Caco-2 (cell line): ENCODE results near the gene TSC22D3. TPM values are rescaled to one million over a fixed set of nuclear protein-coding genes. Genes with fewer than 3 reads are reported as not detected.

Experiments used
- BruUV-seq: library from RNA; stranded (reverse); fragments of 400-500 nt; replicated peaks from 2 replicates; lab custom pipeline; 2021; lab: Mats Ljungman, UMichigan
- CTCF ChIA-PET: fragments of 300-600 bp; sonication (Branson Sonifier 250); formaldehyde crosslinking; loops from one replicate; lab custom pipeline; 2022; ENCODE audit warnings: antibody characterized with exemption; lab: Charles Lee
- POLR2A ChIA-PET: fragments of 300-600 bp; sonication (Branson Sonifier 250); formaldehyde crosslinking; loops from one replicate; lab custom pipeline; 2022; ENCODE audit warnings: antibody characterized with exemption; lab: Charles Lee
- DNase-seq, 2 experiments: peaks; one replicate each; pipeline versions ENCODE4 v3.0.0 to v3.0.0-alpha.2; 2020 to 2022
- H3K27me3 ChIP-seq: replicated peaks from 2 replicates; pipeline ENCODE4 v1.6.0; 2011; ENCODE audit warnings: low read length; ENCODE audit not compliant: control insufficient read depth, insufficient read depth
- H3K36me3 ChIP-seq: 2 replicates; pipeline ENCODE4 v1.5.1; 2011; ENCODE audit warnings: low read length; ENCODE audit not compliant: control insufficient read depth, insufficient read depth
- H3K4me1 ChIP-seq: fragments of 250-450 bp; sonication (Bioruptor Pico); 2 replicates; pipeline ENCODE4 v1.5.1; 2020; ENCODE audit warnings: mild to moderate bottlenecking
- H3K4me3 ChIP-seq: 2 replicates; pipeline ENCODE4 v1.5.1; 2011; ENCODE audit warnings: low read depth, mild to moderate bottlenecking, control low read depth, low read length
- H3K9me3 ChIP-seq: fragments of 250-450 bp; sonication (Bioruptor Pico); 2 replicates; pipeline ENCODE4 v1.5.1; 2020; ENCODE audit warnings: mild to moderate bottlenecking, moderate library complexity
- H3K27ac Mint-ChIP-seq: one replicate; pipeline ENCODE4 v1.8.0; 2022; ENCODE audit warnings: mixed read lengths; ENCODE audit not compliant: unreplicated experiment
- H3K27me3 Mint-ChIP-seq: one replicate; pipeline ENCODE4 v1.8.0; 2022; ENCODE audit warnings: mixed read lengths; ENCODE audit not compliant: insufficient read depth, unreplicated experiment
- H3K36me3 Mint-ChIP-seq: one replicate; pipeline ENCODE4 v1.8.0; 2022; ENCODE audit warnings: mild to moderate bottlenecking, mixed read lengths; ENCODE audit not compliant: insufficient read depth, unreplicated experiment
- H3K4me1 Mint-ChIP-seq: one replicate; pipeline ENCODE4 v1.8.0; 2022; ENCODE audit warnings: low read depth, mixed read lengths; ENCODE audit not compliant: unreplicated experiment
- H3K4me3 Mint-ChIP-seq: one replicate; pipeline ENCODE4 v1.8.0; 2022; ENCODE audit warnings: mild to moderate bottlenecking, moderate library complexity, mixed read lengths; ENCODE audit not compliant: unreplicated experiment
- H3K9me3 Mint-ChIP-seq: one replicate; pipeline ENCODE4 v1.8.0; 2022; ENCODE audit warnings: mixed read lengths; ENCODE audit not compliant: unreplicated experiment
- intact Hi-C: fragments of 100-400 bp; cut with micrococcal nuclease; formaldehyde crosslinking; loops from one replicate; pipeline ENCODE4 v1.10.0; 2022; ENCODE audit not compliant: unreplicated experiment
- total RNA-seq: library from RNA; stranded (reverse); gene quantifications from 2 replicates; pipeline ENCODE4 v1.2.3, GENCODE V29; 2022
- TF ChIP-seq, protein P1 (sequence below), 2 experiments: fragments of 200-600 bp in 1 of 2; IDR thresholded peaks; 1 replicate in 1 of 2; 2 replicates in 1 of 2; pipeline versions ENCODE4 v1.5.1 to v1.8.0; 2011 to 2022; ENCODE audit warnings: antibody characterized with exemption in 1 of 2, control low read depth in 1 of 2, inconsistent platforms in 1 of 2, low read depth in 1 of 2, low read length in 1 of 2, mild to moderate bottlenecking in 1 of 2, moderate library complexity in 1 of 2; ENCODE audit not compliant: insufficient read depth in 1 of 2, severe bottlenecking in 1 of 2, unreplicated experiment in 1 of 2

Gene TSC22D3
- total RNA-seq, 1 experiment from 2014 or later: 2.2 TPM

DNA sequence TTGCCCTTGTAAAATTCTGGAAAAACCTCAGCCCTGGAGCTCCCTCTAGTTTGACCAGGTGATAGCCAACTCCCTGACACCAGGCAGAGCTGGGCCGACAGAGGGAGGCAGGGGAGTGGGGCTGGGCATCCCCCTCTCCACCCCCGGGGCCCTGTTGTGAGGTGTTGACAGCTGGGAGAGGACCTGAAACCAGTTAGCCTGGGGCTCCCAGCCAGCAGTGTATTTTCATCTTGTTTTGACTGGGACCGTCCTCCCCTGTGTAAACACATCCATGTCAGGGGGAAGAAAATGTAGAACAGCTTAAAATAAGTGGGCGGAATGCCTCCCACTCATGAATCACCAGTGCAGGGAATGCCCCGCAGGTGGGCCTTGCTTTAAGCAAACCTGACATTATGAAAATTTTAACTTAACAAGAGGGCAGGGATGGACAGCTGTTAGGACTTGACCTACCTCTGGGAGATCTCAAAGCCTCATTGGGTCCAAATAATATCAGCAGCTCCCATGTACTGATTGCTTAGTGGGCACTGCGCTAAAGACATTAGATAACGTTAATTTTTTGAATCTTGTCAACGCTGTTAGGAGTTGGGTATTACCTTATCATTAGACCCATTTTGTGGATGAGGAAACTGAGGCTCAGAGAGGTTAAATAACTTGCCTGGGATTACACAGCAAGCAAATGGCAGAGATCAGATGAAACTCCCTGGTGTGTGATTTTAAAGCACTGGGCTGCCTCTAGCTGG is 45.9 kb downstream of the TSC22D3 start:
- BruUV-seq: no TSS peak
- no peaks in the 10 kb centered on the region for H3K4me1 Mint-ChIP-seq

DNA sequence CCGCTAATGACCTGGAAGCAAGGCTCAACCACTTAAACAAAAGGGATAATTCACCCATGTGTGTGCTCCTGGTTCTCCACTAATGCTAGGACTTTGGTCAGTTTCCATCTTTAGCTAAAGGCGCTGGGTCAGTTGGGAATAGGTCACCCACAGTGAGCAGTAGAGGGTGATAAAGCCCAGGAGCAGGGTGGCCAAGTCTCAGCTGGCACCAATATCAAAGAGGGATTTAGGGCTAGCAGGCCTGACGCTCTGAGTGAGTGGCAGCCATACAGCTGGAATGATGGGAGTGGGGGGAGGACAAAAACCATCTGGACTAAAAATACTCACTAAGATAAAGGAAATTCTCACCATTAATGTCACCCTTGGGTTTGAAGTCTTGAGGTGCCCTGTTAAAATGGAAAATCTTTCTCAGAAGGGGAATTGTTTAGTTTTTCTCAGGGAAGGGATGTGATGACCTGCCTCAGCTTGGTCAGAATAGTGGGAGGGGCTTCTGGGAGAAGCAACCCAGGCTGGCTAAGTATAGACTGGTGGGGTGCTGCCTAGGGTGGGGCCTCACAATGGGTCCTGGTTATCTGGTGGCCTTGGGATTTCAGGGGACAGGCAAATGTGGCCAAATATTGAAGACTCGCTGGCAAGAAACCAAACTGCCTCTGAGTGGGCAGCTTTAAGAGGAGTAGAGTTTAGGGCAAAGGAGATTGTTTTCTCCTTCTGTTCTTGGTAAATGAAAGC is 47.1 kb downstream of the TSC22D3 start:
- TF ChIP-seq, protein P1, sequence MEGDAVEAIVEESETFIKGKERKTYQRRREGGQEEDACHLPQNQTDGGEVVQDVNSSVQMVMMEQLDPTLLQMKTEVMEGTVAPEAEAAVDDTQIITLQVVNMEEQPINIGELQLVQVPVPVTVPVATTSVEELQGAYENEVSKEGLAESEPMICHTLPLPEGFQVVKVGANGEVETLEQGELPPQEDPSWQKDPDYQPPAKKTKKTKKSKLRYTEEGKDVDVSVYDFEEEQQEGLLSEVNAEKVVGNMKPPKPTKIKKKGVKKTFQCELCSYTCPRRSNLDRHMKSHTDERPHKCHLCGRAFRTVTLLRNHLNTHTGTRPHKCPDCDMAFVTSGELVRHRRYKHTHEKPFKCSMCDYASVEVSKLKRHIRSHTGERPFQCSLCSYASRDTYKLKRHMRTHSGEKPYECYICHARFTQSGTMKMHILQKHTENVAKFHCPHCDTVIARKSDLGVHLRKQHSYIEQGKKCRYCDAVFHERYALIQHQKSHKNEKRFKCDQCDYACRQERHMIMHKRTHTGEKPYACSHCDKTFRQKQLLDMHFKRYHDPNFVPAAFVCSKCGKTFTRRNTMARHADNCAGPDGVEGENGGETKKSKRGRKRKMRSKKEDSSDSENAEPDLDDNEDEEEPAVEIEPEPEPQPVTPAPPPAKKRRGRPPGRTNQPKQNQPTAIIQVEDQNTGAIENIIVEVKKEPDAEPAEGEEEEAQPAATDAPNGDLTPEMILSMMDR (IDR thresholded peaks at IDR 0.05; ENCODE audit: insufficient read depth in 1 of 2, low read depth in 1 of 2, low read length in 1 of 2, severe bottlenecking in 1 of 2, unreplicated experiment in 1 of 2): no peak
- no peaks in the 10 kb centered on the region for H3K36me3 Mint-ChIP-seq
- intact Hi-C loops: no loop called here
- H3K27me3 ChIP-seq: no peaks in the 10 kb centered on the region
- H3K36me3 ChIP-seq: no peaks in the 10 kb centered on the region
- no TSS peak for BruUV-seq
- no peaks in the 10 kb centered on the region for H3K4me1 Mint-ChIP-seq
- H3K4me3 ChIP-seq: no peak overlapping the region
- ChIA-PET POLR2A (no interaction called here), CTCF (no interaction called here)
- no peaks in the 10 kb centered on the region for H3K9me3 Mint-ChIP-seq
- no peak overlapping the region for H3K27ac Mint-ChIP-seq
- no peak overlapping the region for H3K4me3 Mint-ChIP-seq
- no peak for DNase-seq
- no peaks in the 10 kb centered on the region for H3K9me3 ChIP-seq
- H3K4me1 ChIP-seq: no peaks in the 10 kb centered on the region
- no peaks in the 10 kb centered on the region for H3K27me3 Mint-ChIP-seq

More for the DNA sequence above, 45.9 kb downstream of the TSC22D3 start:
- POLR2A ChIA-PET: no interaction called here
- DNase-seq: no peak
- Histone ChIP-seq H3K36me3 (no peaks in the 10 kb centered on the region), H3K27me3 (no peaks in the 10 kb centered on the region), H3K4me3 (no peak overlapping the region), H3K9me3 (no peaks in the 10 kb centered on the region), H3K4me1 (no peaks in the 10 kb centered on the region)
- Mint-ChIP-seq H3K9me3 (no peaks in the 10 kb centered on the region), H3K4me3 (no peak overlapping the region), H3K27ac (no peak overlapping the region), H3K36me3 (no peaks in the 10 kb centered on the region), H3K27me3 (no peaks in the 10 kb centered on the region)
- TF ChIP-seq, protein P1 (IDR thresholded peaks at IDR 0.05; ENCODE audit: insufficient read depth in 1 of 2, low read depth in 1 of 2, low read length in 1 of 2, severe bottlenecking in 1 of 2, unreplicated experiment in 1 of 2): no peak
- intact Hi-C loops: no loop called here
- CTCF ChIA-PET: no interaction called here

DNA sequence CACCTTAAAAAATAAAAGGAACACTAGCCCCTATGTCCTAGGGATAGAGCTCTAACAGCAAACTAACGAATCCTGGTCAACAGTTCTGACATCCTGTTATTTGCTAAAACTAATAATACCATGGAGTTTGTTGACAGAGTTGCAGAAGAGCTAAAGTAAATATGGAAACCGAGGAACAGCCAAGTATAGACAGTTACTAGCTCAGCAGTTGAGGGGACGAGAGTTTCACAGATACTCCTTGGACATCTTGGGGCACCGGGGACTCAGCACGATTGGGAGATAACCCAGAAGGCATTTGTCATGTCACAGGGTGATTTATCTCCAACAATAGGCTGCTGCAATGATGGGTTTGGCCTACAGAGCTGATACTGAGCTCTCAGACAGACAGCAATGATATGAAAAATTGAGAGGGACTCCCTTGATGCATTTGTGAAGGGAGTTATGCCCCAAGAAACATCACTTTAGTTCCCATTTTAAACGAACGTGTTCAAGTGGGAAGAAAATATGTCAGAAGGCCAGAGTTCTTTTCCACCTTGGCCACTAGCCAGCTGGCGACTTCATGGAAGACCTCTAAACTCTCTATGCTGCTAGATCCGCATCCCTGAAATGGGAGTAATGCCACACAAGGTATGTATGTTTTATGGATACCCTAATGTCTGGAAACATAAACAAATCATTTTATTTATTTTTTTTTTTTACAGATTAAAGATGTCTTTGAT is 48.6 kb downstream of the TSC22D3 start:
- H3K4me3 ChIP-seq: no peak overlapping the region
- H3K27me3 ChIP-seq: no peaks in the 10 kb centered on the region
- Mint-ChIP-seq H3K9me3 (no peaks in the 10 kb centered on the region), H3K36me3 (no peaks in the 10 kb centered on the region), H3K27me3 (no peaks in the 10 kb centered on the region), H3K4me3 (no peak overlapping the region), H3K4me1 (no peaks in the 10 kb centered on the region), H3K27ac (no peak overlapping the region)
- intact Hi-C loops: no loop called here
- no TSS peak for BruUV-seq
- no peaks in the 10 kb centered on the region for H3K4me1 ChIP-seq
- ChIA-PET CTCF (no interaction called here), POLR2A (no interaction called here)
- DNase-seq: no peak
- TF ChIP-seq, protein P1 (IDR thresholded peaks at IDR 0.05; ENCODE audit: insufficient read depth in 1 of 2, low read depth in 1 of 2, low read length in 1 of 2, severe bottlenecking in 1 of 2, unreplicated experiment in 1 of 2): no peak
- no peaks in the 10 kb centered on the region for H3K36me3 ChIP-seq
- H3K9me3 ChIP-seq: no peaks in the 10 kb centered on the region
